DMS53 treated with DMSO at 0.1 percent for 48 hours (cell line): Measurements from ENCODE around the gene EBLN2.
"Not testable (repeated sequence)": the region's sequence is repeated elsewhere in the genome, so short reads cannot be mapped to it uniquely, and the experiment has no call there.

Experiments used
- DNase-seq: peaks from one replicate; lab custom pipeline; 2025; ENCODE audit not compliant: unreplicated experiment; lab: John Stamatoyannopoulos, UW

EBLN2 gene

GRCh38 chr3:73060302-73060723, 1.1 kb upstream of the EBLN2 start:
- no peak for DNase-seq

GRCh38 chr3:73066243-73066642, 4.8 kb downstream of the EBLN2 start:
- DNase-seq: not testable (repeated sequence)

- no peak for DNase-seq
Observed at GRCh38 chr3:73068419-73068818, 7.0 kb downstream of the EBLN2 start.

- DNase-seq: no peak
Observed at GRCh38 chr3:73069187-73069586, 7.7 kb downstream of the EBLN2 start.

DNA sequence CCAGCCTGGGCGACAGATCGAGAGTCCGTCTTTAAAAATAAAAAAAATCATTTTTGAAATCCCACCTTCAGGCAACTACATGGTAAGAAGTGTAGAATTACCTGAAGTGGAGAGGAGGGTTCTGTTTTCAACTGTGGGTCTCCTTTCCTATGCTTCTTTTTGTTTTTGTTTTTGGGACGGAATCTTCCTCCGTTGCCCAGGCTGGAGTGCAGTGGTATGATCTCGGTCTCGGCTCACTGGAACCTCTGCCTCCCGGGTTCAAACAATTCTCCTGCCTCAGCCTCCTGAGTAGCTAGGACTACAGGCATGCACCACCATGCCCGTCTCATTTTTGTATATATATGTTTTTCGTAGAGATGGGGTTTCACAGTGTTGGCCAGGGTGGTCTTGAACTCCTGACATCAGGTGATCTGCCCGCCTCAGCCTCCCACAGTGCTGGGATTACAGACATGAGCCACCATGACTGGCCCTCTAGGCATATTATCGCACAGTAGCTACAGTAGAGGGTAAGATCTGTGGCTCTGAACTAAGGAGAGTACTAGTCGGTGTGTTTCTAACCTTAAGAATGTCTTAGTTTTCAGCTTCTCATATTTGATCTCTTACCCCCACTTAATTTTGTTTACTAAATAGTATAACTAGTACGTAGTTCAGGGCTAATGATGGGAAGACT, 8.5 kb downstream of the EBLN2 start:
- DNase-seq: no peak

DNA sequence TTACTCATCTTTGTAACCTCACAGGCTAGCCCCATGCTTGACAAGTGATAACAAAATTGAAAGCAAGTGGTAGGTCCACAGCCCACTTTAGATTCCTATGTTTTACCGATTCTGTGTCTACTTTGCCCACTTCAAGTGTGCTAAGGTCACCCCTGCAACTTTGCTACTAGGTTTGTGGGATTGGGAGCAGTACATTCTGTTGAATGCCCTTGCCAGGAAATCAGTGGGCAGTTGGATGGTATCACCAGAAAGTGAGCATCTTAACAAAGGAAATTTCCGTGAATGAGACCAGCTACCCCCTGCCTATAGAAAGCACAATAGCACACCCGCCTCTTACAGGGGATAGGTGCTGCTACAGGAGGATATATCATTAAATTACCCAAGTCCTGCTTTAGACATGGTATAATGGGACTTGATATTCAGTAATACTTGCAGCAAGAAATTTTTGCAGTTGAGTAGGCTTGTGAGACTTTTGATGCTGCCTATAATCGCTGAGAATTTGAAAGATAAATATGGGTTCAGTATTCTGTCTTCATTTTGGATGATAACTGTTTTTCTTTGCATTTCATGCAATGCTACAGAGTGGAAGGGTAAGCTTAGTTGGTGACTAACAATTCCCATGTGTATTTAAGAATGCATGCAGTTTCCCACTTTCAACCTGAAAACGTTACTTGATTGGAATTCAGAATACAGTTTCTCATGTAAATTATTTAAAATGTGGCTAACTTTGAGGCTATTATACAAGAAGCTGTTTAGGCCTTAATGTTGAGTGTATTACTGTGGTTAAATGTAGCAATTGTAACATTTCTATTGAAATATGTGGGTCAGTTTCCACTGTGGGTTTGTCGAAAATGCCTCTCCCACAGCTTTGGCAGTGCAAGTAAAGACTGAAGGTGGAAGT, 9.5 kb downstream of the EBLN2 start:
- DNase-seq: no peak

GRCh38 chr3:73071952-73072351, 10.5 kb downstream of the EBLN2 start:
- no peak for DNase-seq

GRCh38 chr3:73072634-73073033, 11.2 kb downstream of the EBLN2 start:
- DNase-seq: no peak

GRCh38 chr3:73073091-73073707, 11.7 kb downstream of the EBLN2 start:
- DNase-seq: no peak

- no peak for DNase-seq
Observed at GRCh38 chr3:73074781-73075180, 13.3 kb downstream of the EBLN2 start.

- DNase-seq: no peak
Observed at GRCh38 chr3:73080216-73080966, 18.9 kb downstream of the EBLN2 start.

DNA sequence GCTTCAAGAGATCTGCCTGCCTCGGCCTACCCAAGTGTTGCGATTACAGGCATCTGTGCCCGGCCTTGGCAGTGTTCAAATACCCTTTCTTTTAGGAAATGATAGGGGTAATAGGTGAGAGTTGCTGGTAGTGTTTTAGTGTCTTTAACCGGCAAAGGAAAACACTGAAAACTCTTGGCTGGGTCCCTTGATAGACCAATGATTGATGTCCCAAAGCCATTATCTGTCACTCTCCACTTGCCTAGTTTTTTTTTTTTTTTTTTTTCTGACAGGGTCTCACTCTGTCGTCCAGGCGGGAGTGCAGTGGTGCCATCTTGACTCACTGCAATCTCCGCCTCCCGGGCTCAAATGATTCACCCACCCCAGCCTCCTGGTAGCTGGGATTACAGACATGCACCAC, 19.7 kb downstream of the EBLN2 start:
- no peak for DNase-seq

DNA sequence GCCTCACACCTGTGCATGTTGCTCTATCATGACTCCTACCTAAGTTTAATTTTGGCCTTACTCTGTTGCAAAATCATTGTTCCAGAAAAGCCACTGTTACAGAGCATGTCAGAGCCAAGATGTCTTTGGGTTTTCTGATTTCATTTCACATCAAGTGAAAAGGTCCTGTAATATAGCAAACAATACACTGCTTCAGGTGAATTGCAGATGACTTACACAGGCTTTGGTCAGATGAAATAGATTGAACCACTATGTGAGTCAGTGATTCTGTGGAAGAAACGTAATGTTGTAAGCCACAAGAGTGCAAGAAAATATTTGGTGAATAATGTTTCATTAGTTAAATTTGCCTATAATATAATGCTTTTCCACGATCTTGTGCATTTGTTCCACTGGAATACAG, 22.7 kb downstream of the EBLN2 start:
- DNase-seq: no peak

DNA sequence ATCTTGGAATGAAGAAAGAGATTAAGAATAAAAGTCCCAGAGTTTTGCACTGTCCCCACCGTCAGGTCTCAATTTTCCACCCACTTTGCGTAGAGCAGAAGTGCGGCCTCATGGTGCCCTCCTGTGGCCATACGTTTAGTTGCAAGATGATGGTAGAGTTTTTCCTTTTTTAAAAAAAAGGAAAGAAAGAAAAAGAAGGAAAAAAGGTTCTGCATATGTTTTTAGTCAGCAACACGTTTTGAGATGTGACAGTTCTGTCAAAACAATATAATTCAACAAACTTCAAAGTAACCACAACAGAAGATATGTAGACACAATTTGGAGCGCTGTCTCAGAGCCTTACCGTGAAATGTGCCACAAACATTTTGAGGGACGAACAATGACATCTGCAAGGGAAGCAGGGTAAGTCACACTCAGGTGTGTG, 24.6 kb downstream of the EBLN2 start:
- peak; percentile 10 for DNase-seq

GRCh38 chr3:73094129-73094528, 32.7 kb downstream of the EBLN2 start:
- DNase-seq: no peak

GRCh38 chr3:73094951-73095350, 33.5 kb downstream of the EBLN2 start:
- DNase-seq: no peak

DNA sequence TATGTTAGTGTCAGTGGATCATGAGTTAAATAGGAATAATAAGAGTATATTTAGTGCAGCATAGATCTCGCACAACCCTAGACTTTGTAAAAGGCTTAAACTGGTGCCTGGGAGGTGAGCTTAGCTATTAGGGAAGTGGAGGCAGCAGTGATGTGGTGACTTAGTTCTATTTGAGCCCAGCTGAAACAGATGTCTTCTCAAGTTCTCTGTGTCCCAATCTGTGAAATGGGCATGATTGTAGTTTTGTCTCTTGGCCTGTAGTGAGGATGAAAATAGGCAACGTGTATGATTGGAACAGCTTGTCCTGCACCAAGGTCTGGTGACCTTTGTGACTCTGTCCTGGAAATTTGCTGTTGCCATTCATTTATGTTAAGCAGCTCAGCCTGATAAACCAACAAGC, 34.7 kb downstream of the EBLN2 start:
- no peak for DNase-seq

GRCh38 chr3:73098026-73098425, 36.6 kb downstream of the EBLN2 start:
- DNase-seq: no peak

GRCh38 chr3:73098873-73099272, 37.4 kb downstream of the EBLN2 start:
- no peak for DNase-seq

- peak; percentile 28 for DNase-seq
Observed at GRCh38 chr3:73100741-73101559, 39.5 kb downstream of the EBLN2 start.
